Measurements from ENCODE around the gene PGLYRP4.

PGLYRP4 gene

GRCh38 chr1:153364156-153364555 is 15.5 kb upstream of the PGLYRP4 start:
- ChIA-PET CTCF (interaction anchor here (1.8 kb wide), 1 partner anchor 12 kb away, joined by 5 read pairs; no protein-coding TSS in a partner anchor), POLR2A (no interaction called here)
- no peak overlapping the region for H3K4me3 ChIP-seq (ENCODE audit: low read depth, low read length)
- DNase-seq (ENCODE audit: low read depth, low spot score) = no peak
- no peak for TF ChIP-seq CTCF (IDR thresholded peaks at IDR 0.05; ENCODE audit: insufficient read depth, low read length, missing control alignments)

- TF ChIP-seq CTCF (IDR thresholded peaks at IDR 0.05; ENCODE audit: insufficient read depth, low read length, missing control alignments) = no peak
- CTCF ChIA-PET = interaction anchor here (0.6 kb wide), 1 partner anchor 11 kb away, joined by 3 read pairs; no protein-coding TSS in a partner anchor
- H3K4me3 ChIP-seq (ENCODE audit: low read depth, low read length) = no peak overlapping the region
- POLR2A ChIA-PET = no interaction called here
- no peak for DNase-seq (ENCODE audit: low read depth, low spot score)
These were observed 15.0 kb upstream of the PGLYRP4 start for GRCh38 chr1:153363641-153364040.

GRCh38 chr1:153362187-153362775 is 13.6 kb upstream of the PGLYRP4 start:
- DNase-seq (ENCODE audit: low read depth, low spot score) = no peak
- no peak overlapping the region for H3K4me3 ChIP-seq (ENCODE audit: low read depth, low read length)
- ChIA-PET POLR2A (no interaction called here), CTCF (interaction anchor here (0.8 to 14.9 kb wide), 2 partner anchors 10 to 129 kb away, joined by 4 to 527 read pairs; no protein-coding TSS in a partner anchor)
- no peak for TF ChIP-seq CTCF (IDR thresholded peaks at IDR 0.05; ENCODE audit: insufficient read depth, low read length, missing control alignments)

GRCh38 chr1:153361480-153362109 is 13.0 kb upstream of the PGLYRP4 start:
- POLR2A ChIA-PET = no interaction called here
- no peak overlapping the region for H3K4me3 ChIP-seq (ENCODE audit: low read depth, low read length)
- CTCF ChIA-PET = interaction anchor here (0.8 to 14.9 kb wide), 2 partner anchors 9 to 130 kb away, joined by 4 to 527 read pairs; no protein-coding TSS in a partner anchor
- DNase-seq (ENCODE audit: low read depth, low spot score) = no peak
- TF ChIP-seq CTCF (IDR thresholded peaks at IDR 0.05; ENCODE audit: insufficient read depth, low read length, missing control alignments) = no peak

- CTCF ChIA-PET = interaction anchor here (1.3 to 14.9 kb wide), 2 partner anchors 9 to 131 kb away, joined by 5 to 527 read pairs; no protein-coding TSS in a partner anchor
- TF ChIP-seq CTCF (IDR thresholded peaks at IDR 0.05; ENCODE audit: insufficient read depth, low read length, missing control alignments) = no peak
- DNase-seq (ENCODE audit: low read depth, low spot score) = no peak
- POLR2A ChIA-PET = interaction anchor here (0.6 kb wide), 1 partner anchor 173 kb away, joined by 3 read pairs; no protein-coding TSS in a partner anchor
- no peak overlapping the region for H3K4me3 ChIP-seq (ENCODE audit: low read depth, low read length)
These were observed 12.2 kb upstream of the PGLYRP4 start for GRCh38 chr1:153360592-153361479.
